NCI-H1436 (cell line): ENCODE results near the gene A2M.

Experiments used
- DNase-seq: peaks from one replicate; lab custom pipeline; 2025; lab: John Stamatoyannopoulos, UW

Gene A2M

DNA sequence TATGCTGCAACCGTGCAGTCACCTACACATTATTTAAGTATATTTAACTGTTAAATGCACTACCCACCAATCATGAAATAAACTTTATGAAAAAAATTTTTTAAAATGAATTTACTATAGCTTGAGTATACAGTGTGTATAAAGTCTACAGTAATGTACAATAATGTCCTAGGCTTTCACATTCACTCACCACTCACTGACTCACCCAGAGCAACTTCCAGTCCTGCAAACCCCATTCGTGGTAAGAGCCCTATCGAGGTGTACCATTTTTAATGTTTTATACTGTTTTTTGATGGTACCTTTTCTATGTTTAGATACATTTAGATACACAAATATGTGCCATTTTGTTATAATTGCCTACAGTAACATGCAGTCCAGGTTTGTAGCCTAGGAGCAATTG is 78.3 kb downstream of the A2M start:
- no peak for DNase-seq

DNA sequence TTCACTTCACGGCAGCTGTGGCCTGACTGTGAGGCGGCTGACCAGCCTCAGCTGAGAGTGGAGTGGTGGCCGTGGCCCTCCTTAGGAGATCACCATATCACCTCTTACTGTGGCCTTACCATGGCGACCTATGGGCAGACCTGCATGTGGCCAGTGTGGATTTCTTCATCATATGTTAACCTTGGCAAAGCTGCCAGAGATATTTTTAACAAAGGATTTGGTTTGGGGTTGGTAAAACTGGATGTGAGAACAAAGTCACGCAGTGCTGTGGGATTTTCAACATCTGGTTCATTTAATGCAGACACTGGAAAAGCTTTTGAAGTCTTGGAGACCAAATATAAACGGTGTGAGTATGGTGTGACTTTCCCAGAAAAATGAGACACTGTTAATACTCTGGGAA is 79.5 kb downstream of the A2M start:
- DNase-seq: no peak

DNA sequence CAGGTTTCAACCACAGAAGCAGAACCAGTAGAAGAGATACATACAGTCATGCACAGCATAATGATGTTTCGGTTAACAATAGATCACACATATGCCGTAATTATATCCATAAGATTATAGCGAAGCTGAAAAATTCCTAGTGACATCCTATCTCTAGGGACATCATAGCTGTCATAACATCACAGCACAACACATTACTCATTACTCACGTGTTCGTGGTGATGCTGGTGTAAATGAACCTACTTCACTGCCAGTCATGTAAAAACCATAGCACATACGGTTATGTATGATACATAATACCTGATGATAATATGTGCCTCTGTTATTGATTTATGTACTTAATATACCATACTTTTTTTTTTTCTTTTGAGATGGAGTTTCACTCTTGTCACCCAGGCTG is 81.6 kb downstream of the A2M start:
- DNase-seq: no peak

DNA sequence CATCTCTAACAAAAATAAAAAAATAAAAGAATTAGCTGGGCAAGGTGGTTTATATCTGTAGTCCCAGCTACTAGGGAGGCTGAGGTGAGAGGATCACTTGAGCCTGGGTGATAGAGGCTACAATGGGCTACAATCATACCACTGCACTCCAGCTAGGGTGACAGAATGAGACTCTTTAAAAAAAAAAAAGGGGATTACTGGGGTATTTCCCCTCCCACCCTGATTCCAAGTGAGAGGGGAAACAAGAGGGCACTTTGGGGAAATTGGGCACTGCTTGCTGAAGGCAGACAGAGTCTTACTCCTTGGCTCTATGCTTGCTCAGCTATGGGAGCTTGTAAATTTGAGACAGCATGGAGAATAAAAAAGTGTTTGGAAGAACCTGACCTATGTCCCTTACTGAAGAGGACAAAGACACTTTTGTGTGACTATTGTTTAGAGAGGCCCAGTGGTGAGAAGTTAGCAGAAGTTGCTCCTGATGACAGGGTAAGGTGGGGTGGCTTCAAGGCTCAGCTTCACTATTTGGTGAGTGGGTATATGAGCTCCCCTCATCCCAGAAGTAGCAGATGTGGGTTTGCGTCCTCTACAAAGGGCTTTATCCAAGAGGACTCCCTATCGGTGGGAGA is 82.3 kb downstream of the A2M start:
- no peak for DNase-seq

DNA sequence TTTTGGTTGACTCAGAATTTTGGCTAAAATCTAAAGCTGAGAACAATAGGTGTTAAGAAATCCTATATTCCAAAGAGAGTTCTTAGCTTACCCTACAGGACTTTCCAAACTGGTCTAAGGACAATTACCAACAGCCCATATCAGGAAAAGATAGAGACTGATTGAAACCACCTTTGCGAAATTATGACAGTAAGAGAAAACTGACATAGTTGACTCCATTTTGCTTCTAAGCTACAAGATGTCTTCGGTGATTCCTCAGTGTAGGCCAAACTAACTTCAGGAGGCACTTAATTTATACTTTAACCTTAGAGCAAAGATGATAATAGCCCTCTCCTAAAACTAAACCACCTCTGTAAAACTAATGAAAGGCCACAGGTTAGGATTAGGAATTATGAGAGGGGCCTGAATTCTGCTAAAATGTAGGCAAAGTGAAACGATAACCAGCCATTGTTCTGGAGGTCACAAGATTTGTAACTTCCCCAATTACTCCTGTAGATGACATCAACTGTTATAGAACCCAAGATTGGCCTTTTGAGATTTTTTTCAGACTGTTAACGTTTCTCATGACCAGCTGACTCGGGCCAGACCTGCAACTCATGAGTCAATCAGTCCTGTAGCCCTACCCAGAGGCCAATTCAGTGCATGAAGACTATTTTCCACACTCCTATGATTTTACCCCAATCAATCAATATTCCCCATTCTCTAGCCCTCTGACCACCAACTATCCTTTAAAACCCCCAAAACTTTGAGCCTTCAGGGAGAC is 83.3 kb downstream of the A2M start:
- no peak for DNase-seq

DNA sequence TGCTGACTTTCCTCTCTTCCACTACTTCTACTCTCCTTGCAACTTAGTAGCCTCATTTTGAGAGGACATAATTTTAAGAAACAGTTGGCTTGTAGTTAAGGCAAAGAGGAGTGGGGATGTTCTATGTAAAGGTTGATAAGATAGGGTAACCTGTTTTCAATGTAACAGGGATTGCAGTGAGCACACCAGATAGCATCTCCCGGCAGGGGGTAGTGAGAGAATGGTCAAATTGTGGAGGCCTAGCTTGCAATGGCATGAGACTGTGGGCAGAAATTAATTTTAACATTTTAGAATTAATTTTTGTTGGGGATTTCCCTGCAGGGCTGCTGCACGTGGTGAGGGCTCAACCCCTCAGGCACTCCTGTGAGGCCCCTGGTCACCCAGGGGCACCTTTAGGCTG is 84.9 kb downstream of the A2M start:
- DNase-seq: no peak

DNA sequence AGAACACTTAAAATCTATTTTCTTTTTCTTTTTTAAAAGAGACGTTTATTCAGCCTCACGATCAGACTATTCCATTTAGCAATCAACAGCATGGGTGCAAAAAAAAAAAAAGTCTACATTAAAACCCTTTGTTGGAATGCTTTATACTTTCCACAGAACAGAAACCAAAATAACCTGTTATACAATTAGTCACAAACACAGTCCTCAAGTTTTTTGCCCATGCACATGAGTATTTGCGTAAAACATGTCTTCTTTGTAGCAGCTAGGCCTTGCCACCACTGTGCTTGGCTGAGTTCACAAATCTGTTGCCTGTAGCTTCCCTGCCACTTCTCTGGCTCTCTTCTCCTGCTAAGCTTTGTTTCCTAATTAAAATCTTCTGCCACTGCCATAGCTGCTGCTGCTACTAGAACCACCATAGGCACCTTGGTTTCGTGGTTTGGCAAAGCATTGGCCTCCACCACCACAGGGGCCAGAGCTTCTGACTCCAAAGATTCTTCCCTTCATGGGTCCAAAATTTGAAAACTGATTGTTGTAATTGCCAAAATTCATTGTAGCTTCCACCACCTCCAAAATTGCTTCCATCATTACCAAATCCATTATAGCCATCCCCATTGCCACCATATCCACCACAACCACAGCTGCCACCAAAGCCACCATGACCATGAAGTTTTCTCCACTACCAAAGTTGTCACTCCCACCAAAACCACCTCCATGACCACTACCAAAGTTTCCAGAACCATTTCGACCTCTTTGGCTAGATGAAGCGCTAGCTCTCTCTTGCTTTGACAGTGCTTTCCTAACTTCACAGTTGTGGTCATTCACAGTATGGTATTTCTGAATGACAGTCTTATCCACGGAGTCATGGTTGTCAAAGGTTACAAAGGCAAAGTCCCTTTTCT is 88.3 kb downstream of the A2M start:
- DNase-seq: no peak

DNA sequence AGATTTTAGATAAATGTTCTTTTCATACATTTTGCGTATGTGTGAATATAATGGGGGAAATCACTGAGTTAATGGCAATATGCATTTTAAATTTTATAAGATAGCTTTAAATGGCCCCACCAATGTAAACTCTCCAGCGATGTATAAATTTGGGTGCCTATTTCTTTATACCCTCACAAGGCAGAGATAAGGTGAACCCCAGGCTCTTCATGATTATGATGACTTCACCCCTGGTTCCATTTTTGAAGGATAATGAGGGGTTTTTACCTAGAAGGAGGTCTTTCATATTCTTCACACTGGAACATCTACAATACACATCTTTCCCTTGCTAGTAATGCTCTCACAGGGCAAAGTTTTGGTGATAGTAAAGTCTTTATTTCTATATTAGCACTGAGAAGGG is 91.2 kb downstream of the A2M start:
- no peak for DNase-seq

DNA sequence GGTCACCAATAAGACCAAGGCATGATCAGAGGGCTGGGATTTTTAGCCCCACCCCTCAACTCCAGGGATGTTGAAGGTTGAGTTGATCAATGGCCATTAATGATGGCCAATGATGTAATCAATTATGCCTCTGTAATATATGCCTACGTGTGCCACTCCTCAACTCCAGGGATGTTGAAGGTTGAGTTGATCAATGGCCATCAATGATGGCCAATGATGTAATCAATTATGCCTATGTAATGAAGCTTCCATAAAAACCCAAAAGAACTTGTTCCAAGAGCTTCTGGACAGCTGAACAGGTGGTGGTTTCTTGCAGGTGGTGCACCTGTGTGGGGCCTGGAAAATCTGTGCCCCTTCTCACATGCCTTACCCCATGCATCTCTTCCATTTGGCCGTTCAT is 93.1 kb downstream of the A2M start:
- DNase-seq: no peak
